Thyroid gland (tissue), 4 donors: ENCODE measurements around the gene TROAP. TPM values are rescaled to one million over a fixed set of nuclear protein-coding genes. Genes with fewer than 3 reads are reported as not detected.
A peak's percentile ranks its signal among the peaks of the same experiment; 100 is the strongest.

Source experiments
- DNase-seq, 2 donors: peaks; one replicate each; pipeline ENCODE4 v3.0.0-alpha.2; 2019
- H3K27ac ChIP-seq, 3 donors: fragments of 200-600 bp; sonication (generic); 1 replicate in 2 of 3; 2 replicates in 1 of 3; pipeline ENCODE4 v1.5.1; 2016 to 2019; ENCODE audit warnings: mild to moderate bottlenecking in 1 of 3, moderate library complexity in 1 of 3
- H3K27me3 ChIP-seq: fragments of 200-600 bp; sonication (generic); one replicate; pipeline ENCODE4 v1.5.1; 2019
- H3K36me3 ChIP-seq, 2 donors: fragments of 200-600 bp; sonication (generic); one replicate each; pipeline ENCODE4 v1.5.1; 2016 to 2019
- H3K4me1 ChIP-seq, 2 donors: fragments of 200-600 bp; sonication (generic); one replicate each; pipeline ENCODE4 v1.5.1; 2017 to 2019
- H3K4me3 ChIP-seq, 3 donors: fragments of 200-600 bp; sonication (generic); replicated peaks in 1 of 3; 1 replicate in 2 of 3; 2 replicates in 1 of 3; pipeline ENCODE4 v1.5.1; 2016; ENCODE audit warnings: mild to moderate bottlenecking in 1 of 3
- H3K9me3 ChIP-seq: fragments of 200-600 bp; sonication (generic); one replicate; pipeline ENCODE4 v1.5.1; 2017
- POLR2A ChIP-seq, 2 donors: fragments of 450-650 bp; IDR thresholded peaks; one replicate each; pipeline ENCODE4 v1.6.1; 2017; ENCODE audit warnings: antibody characterized with exemption in 2 of 2, mild to moderate bottlenecking in 2 of 2, moderate library complexity in 1 of 2
- WGBS, 2 donors: methylation state at CpG; one replicate each; pipeline ENCODE4 v1.1.5; 2017; 5-methylcytosine and 5-hydroxymethylcytosine counted together
- intact Hi-C: fragments of 100-400 bp; cut with DNase I; formaldehyde crosslinking; loops from one replicate; pipeline ENCODE4 v1.15.1; 2023
- total RNA-seq, 4 donors: library from RNA; depleted of rRNA; stranded (reverse); fragments of >200 nt; gene quantifications; one replicate each; pipeline ENCODE4 v1.2.3, GENCODE V29; 2016
- TF ChIP-seq, protein P1 (sequence below), 6 experiments: fragments of 200-600 bp in 3 of 6; fragments of 450-650 bp in 3 of 6; sonication (generic) in 3 of 6; IDR thresholded peaks; one replicate each; pipeline ENCODE4 v1.5.1; 2016 to 2019; ENCODE audit warnings: antibody characterized with exemption in 6 of 6, mild to moderate bottlenecking in 2 of 6, inconsistent platforms in 1 of 6, moderate library complexity in 1 of 6

TROAP gene
- total RNA-seq, 4 donors from 2014 or later = 0.56 to 2.6 (median 0.96) TPM; not detected in 1

GRCh38 chr12:49359671-49360070 is 36.6 kb downstream of the TROAP start:
- intact Hi-C loops = loop anchor here (2.0 to 10.0 kb wide), 2 partner anchors 153 to 215 kb away; no protein-coding TSS in a partner anchor

GRCh38 chr12:49362077-49362476 is 39.0 kb downstream of the TROAP start:
- no peaks in the 10 kb centered on the region for H3K9me3 ChIP-seq
- no peaks in the 10 kb centered on the region for H3K36me3 ChIP-seq
- 100% methylated on average over 1 of the region's 1 CpG for WGBS, 2 donors
- no peak for DNase-seq
- intact Hi-C loops = loop anchor here (10.0 kb wide), 1 partner anchor 213 kb away; no protein-coding TSS in a partner anchor
- no peak overlapping the region for H3K27ac ChIP-seq
- H3K27me3 ChIP-seq = no peaks in the 10 kb centered on the region
- TF ChIP-seq POLR2A (IDR thresholded peaks at IDR 0.05) = no peak
- TF ChIP-seq, protein P1, sequence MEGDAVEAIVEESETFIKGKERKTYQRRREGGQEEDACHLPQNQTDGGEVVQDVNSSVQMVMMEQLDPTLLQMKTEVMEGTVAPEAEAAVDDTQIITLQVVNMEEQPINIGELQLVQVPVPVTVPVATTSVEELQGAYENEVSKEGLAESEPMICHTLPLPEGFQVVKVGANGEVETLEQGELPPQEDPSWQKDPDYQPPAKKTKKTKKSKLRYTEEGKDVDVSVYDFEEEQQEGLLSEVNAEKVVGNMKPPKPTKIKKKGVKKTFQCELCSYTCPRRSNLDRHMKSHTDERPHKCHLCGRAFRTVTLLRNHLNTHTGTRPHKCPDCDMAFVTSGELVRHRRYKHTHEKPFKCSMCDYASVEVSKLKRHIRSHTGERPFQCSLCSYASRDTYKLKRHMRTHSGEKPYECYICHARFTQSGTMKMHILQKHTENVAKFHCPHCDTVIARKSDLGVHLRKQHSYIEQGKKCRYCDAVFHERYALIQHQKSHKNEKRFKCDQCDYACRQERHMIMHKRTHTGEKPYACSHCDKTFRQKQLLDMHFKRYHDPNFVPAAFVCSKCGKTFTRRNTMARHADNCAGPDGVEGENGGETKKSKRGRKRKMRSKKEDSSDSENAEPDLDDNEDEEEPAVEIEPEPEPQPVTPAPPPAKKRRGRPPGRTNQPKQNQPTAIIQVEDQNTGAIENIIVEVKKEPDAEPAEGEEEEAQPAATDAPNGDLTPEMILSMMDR (IDR thresholded peaks at IDR 0.05) = no peak
- H3K4me1 ChIP-seq = no peaks in the 10 kb centered on the region
- no peak overlapping the region for H3K4me3 ChIP-seq

More at GRCh38 chr12:49359671-49360070, 36.6 kb downstream of the TROAP start:
- H3K4me1 ChIP-seq = no peaks in the 10 kb centered on the region
- whole genome bisulfite sequencing, 2 donors = 84 to 87% methylated on average over 7 of the region's 7 CpGs
- no peaks in the 10 kb centered on the region for H3K36me3 ChIP-seq
- no peak overlapping the region for H3K4me3 ChIP-seq
- H3K9me3 ChIP-seq = no peaks in the 10 kb centered on the region
- DNase-seq = no peak
- no peaks in the 10 kb centered on the region for H3K27me3 ChIP-seq
- no peak for TF ChIP-seq POLR2A (IDR thresholded peaks at IDR 0.05)
- TF ChIP-seq, protein P1 (IDR thresholded peaks at IDR 0.05) = no peak
- no peak overlapping the region for H3K27ac ChIP-seq

DNA sequence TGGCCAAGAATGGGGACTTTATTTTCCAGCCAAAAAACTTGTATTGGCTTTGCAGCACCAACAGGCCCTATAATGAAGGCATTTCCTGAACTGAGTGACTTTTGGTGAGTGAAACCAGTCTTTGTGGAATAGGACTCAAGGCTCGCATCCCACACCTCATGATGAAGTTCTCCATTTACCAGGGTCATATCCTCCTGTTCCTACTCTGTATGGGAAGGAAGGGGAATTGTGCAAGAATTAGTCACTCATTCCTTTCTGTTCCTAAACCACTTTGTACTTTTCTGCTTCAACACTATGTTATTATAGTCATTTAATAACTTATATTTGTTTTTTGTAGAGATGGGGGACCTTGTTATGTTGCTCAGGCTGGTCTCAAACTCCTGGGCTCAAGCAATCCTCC is 41.9 kb downstream of the TROAP start:
- intact Hi-C loops = loop anchor here (10.0 kb wide), 1 partner anchor 210 kb away; no protein-coding TSS in a partner anchor
- Histone ChIP-seq H3K27me3 (no peaks in the 10 kb centered on the region), H3K27ac (no peak overlapping the region), H3K36me3 (no peaks in the 10 kb centered on the region), H3K4me3 (no peak overlapping the region), H3K9me3 (no peaks in the 10 kb centered on the region), H3K4me1 (peaks cover 4 to 7% of the 10 kb centered on the region in 2 donors)
- 86 to 95% methylated on average over 1 of the region's 1 CpG for WGBS, 2 donors
- TF ChIP-seq, protein P1 (IDR thresholded peaks at IDR 0.05) = no peak
- TF ChIP-seq POLR2A (IDR thresholded peaks at IDR 0.05) = no peak
- DNase-seq = no peak

- no peak overlapping the region for H3K4me3 ChIP-seq
- intact Hi-C loops = loop anchor here (10.0 kb wide), 1 partner anchor 209 kb away; no protein-coding TSS in a partner anchor
Measured at GRCh38 chr12:49365542-49365941, 42.5 kb downstream of the TROAP start.

GRCh38 chr12:49366096-49366651 is 43.1 kb downstream of the TROAP start:
- Histone ChIP-seq H3K4me3 (peak overlapping the region; percentile 26 to 79 (median 79)), H3K9me3 (no peaks in the 10 kb centered on the region), H3K27ac (peak overlapping the region; percentile 63 to 97 (median 95)), H3K4me1 (peaks cover 6 to 9% of the 10 kb centered on the region in 2 donors), H3K27me3 (no peaks in the 10 kb centered on the region), H3K36me3 (no peaks in the 10 kb centered on the region)
- TF ChIP-seq, protein P1 (IDR thresholded peaks at IDR 0.05) = no peak
- intact Hi-C loops = loop anchor here (10.0 kb wide), 1 partner anchor 209 kb away; no protein-coding TSS in a partner anchor
- WGBS, 2 donors = 17 to 23% methylated on average over 25 to 36 of the region's 38 CpGs
- no peak for DNase-seq

More at GRCh38 chr12:49365542-49365941, 42.5 kb downstream of the TROAP start:
- Histone ChIP-seq H3K27me3 (no peaks in the 10 kb centered on the region), H3K9me3 (no peaks in the 10 kb centered on the region), H3K36me3 (no peaks in the 10 kb centered on the region), H3K4me1 (peaks cover 6 to 9% of the 10 kb centered on the region in 2 donors), H3K27ac (no peak overlapping the region)
- 81% methylated on average over 5 of the region's 5 CpGs for WGBS, 2 donors
- no peak for DNase-seq
- no peak for TF ChIP-seq POLR2A (IDR thresholded peaks at IDR 0.05)
- TF ChIP-seq, protein P1 (IDR thresholded peaks at IDR 0.05) = no peak
